Osteocyte (in vitro differentiated cells): ENCODE data around the gene CBX8. TPM values are rescaled to one million over a fixed set of nuclear protein-coding genes. Genes with fewer than 3 reads are reported as not detected.

Experiments
- DNase-seq: peaks from one replicate; pipeline ENCODE4 v3.0.0; 2021; ENCODE audit warnings: mixed read lengths; ENCODE audit not compliant: unreplicated experiment; ENCODE audit errors: extremely low spot score
- H3K27ac Mint-ChIP-seq: one replicate; pipeline ENCODE4 v1.8.0; 2021; ENCODE audit warnings: mild to moderate bottlenecking, mixed read lengths; ENCODE audit not compliant: unreplicated experiment
- H3K27me3 Mint-ChIP-seq: one replicate; pipeline ENCODE4 v1.8.0; 2021; ENCODE audit warnings: mixed read lengths; ENCODE audit not compliant: unreplicated experiment
- H3K36me3 Mint-ChIP-seq: one replicate; pipeline ENCODE4 v1.8.0; 2021; ENCODE audit warnings: mixed read lengths; ENCODE audit not compliant: unreplicated experiment
- H3K4me1 Mint-ChIP-seq: one replicate; pipeline ENCODE4 v1.8.0; 2021; ENCODE audit warnings: mixed read lengths; ENCODE audit not compliant: unreplicated experiment
- H3K4me3 Mint-ChIP-seq: one replicate; pipeline ENCODE4 v1.8.0; 2021; ENCODE audit warnings: mild to moderate bottlenecking, moderate library complexity, mixed read lengths; ENCODE audit not compliant: unreplicated experiment
- H3K9me3 Mint-ChIP-seq: one replicate; pipeline ENCODE4 v1.8.0; 2021; ENCODE audit warnings: mixed read lengths; ENCODE audit not compliant: unreplicated experiment
- CTCF ChIP-seq: fragments of 200-600 bp; sonication (generic); IDR thresholded peaks from 2 replicates; pipeline ENCODE4 v1.5.0; 2021; ENCODE audit warnings: antibody characterized with exemption, mild to moderate bottlenecking, moderate library complexity
- total RNA-seq: library from RNA; stranded (reverse); gene quantifications from 2 replicates; pipeline ENCODE4 v1.2.1, GENCODE V29; 2021

The CBX8 gene
- total RNA-seq, 1 donor from 2014 or later: 5.4 TPM

GRCh38 chr17:79822583-79823124 is 25.8 kb upstream of the CBX8 start:
- Mint-ChIP-seq H3K27ac (no peak overlapping the region), H3K9me3 (no peaks in the 10 kb centered on the region), H3K27me3 (peaks cover 13% of the 10 kb centered on the region), H3K36me3 (no peaks in the 10 kb centered on the region), H3K4me1 (no peaks in the 10 kb centered on the region), H3K4me3 (no peak overlapping the region)
- DNase-seq: no peak
- TF ChIP-seq CTCF: no peak

- no peaks in the 10 kb centered on the region for H3K9me3 Mint-ChIP-seq
- no peak for TF ChIP-seq CTCF
- DNase-seq: no peak
- no peak overlapping the region for H3K4me3 Mint-ChIP-seq
- H3K27ac Mint-ChIP-seq: no peak overlapping the region
- H3K36me3 Mint-ChIP-seq: no peaks in the 10 kb centered on the region
- H3K4me1 Mint-ChIP-seq: no peaks in the 10 kb centered on the region
- peaks cover 22% of the 10 kb centered on the region for H3K27me3 Mint-ChIP-seq
These were observed 24.6 kb upstream of the CBX8 start for GRCh38 chr17:79821331-79822095.

DNA sequence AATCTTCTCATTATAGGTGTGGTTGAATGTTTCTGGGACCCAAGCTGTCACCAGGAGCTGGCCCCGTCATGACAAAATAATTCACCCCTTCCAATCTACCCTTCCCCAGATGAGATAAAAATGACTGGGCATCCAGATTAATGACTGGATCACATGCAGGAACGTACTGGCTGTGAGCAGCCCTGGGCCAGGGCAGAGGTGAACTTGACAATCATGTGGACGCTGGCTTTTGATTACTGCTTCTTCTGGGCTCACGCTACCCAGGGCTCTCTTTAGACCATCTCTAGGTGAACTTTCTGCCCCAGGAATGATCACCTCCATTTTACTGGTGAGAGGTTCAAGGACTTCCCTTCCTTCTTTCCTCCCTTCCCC is 24.1 kb upstream of the CBX8 start:
- peaks cover 28% of the 10 kb centered on the region for H3K27me3 Mint-ChIP-seq
- DNase-seq: no peak
- H3K4me3 Mint-ChIP-seq: no peak overlapping the region
- no peaks in the 10 kb centered on the region for H3K9me3 Mint-ChIP-seq
- no peaks in the 10 kb centered on the region for H3K36me3 Mint-ChIP-seq
- no peak for TF ChIP-seq CTCF
- no peak overlapping the region for H3K27ac Mint-ChIP-seq
- no peaks in the 10 kb centered on the region for H3K4me1 Mint-ChIP-seq

GRCh38 chr17:79819534-79820276 is 22.8 kb upstream of the CBX8 start:
- Mint-ChIP-seq H3K9me3 (no peaks in the 10 kb centered on the region), H3K27me3 (peaks cover 29% of the 10 kb centered on the region), H3K4me1 (no peaks in the 10 kb centered on the region), H3K27ac (no peak overlapping the region), H3K36me3 (no peaks in the 10 kb centered on the region), H3K4me3 (no peak overlapping the region)
- no peak for TF ChIP-seq CTCF
- DNase-seq: no peak

GRCh38 chr17:79819085-79819484 is 22.2 kb upstream of the CBX8 start:
- Mint-ChIP-seq H3K27me3 (peaks cover 34% of the 10 kb centered on the region), H3K27ac (no peak overlapping the region), H3K4me1 (peaks cover 5% of the 10 kb centered on the region), H3K9me3 (no peaks in the 10 kb centered on the region), H3K36me3 (no peaks in the 10 kb centered on the region), H3K4me3 (no peak overlapping the region)
- no peak for DNase-seq
- TF ChIP-seq CTCF: no peak
